ENCODE measurements around the gene ADIPOQ. TPM values are rescaled to one million over a fixed set of nuclear protein-coding genes. Genes with fewer than 3 reads are reported as not detected.

The ADIPOQ gene
- total RNA-seq, 1 donor from 2014 or later: not detected

DNA sequence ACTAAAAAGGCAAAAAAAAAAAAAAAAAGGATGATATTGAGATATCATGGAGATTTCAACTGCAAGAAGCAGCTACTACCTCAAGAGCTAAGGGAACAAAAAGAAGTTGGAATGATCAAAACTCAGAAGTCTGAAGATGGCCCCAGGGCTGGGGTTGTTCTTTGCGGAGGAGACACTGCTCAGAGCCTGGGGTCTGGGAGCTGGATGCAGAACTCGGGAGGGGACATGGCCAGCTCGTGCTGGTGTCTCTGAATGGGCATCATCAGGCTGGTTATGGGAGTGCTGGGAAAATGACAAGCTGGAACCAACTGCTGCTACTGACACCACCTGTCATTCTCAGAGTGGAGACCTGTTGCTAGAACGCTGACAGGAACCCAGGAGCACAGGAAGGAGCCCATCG, 14.2 kb upstream of the ADIPOQ start:
- no peaks in the 10 kb centered on the region for H3K36me3 ChIP-seq
- no peak overlapping the region for H3K4me3 ChIP-seq
- no peaks in the 10 kb centered on the region for H3K9me3 ChIP-seq
- ATAC-seq (no peak), DNase-seq (no peak)
- intact Hi-C loops (cut with DNase I): loop anchor here (10.0 kb wide), 1 partner anchor 214 kb away; the partner anchor contains the start of gene AHSG
- TF ChIP-seq, protein P1, sequence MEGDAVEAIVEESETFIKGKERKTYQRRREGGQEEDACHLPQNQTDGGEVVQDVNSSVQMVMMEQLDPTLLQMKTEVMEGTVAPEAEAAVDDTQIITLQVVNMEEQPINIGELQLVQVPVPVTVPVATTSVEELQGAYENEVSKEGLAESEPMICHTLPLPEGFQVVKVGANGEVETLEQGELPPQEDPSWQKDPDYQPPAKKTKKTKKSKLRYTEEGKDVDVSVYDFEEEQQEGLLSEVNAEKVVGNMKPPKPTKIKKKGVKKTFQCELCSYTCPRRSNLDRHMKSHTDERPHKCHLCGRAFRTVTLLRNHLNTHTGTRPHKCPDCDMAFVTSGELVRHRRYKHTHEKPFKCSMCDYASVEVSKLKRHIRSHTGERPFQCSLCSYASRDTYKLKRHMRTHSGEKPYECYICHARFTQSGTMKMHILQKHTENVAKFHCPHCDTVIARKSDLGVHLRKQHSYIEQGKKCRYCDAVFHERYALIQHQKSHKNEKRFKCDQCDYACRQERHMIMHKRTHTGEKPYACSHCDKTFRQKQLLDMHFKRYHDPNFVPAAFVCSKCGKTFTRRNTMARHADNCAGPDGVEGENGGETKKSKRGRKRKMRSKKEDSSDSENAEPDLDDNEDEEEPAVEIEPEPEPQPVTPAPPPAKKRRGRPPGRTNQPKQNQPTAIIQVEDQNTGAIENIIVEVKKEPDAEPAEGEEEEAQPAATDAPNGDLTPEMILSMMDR (IDR thresholded peaks at IDR 0.05): no peak
- H3K4me1 ChIP-seq: peaks cover 22% of the 10 kb centered on the region
- peaks cover 68% of the 10 kb centered on the region for H3K27me3 ChIP-seq (ENCODE audit: low read depth)
- H3K27ac ChIP-seq: no peak overlapping the region

DNA sequence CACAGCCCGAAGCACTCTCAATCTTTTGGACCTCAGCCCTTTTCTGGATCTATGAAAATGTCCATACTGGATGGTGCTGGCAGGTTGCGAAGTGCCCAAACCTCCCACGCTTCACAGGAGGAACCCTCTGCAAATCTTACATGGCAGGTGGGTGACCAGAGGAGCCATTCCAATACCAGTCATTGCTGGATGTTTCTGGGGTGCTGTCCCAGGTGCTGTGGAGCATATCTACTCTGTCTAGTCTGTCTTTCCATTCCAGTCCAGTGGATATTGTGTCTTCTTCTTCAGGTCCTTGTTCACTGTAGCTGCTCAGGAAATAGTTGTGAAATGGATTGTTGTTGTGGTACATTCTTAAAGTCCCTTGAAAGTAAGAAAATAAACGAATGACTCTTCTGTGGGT, 10.7 kb upstream of the ADIPOQ start:
- DNase-seq: no peak
- H3K36me3 ChIP-seq: no peaks in the 10 kb centered on the region
- H3K4me1 ChIP-seq: peaks cover 7% of the 10 kb centered on the region
- TF ChIP-seq, protein P1 (IDR thresholded peaks at IDR 0.05): no peak
- intact Hi-C loops (cut with DNase I): no loop called here
- ATAC-seq: no peak
- H3K27me3 ChIP-seq (ENCODE audit: low read depth): peaks cover 39% of the 10 kb centered on the region
- H3K27ac ChIP-seq: no peak overlapping the region
- H3K9me3 ChIP-seq: no peaks in the 10 kb centered on the region
- no peak overlapping the region for H3K4me3 ChIP-seq

DNA sequence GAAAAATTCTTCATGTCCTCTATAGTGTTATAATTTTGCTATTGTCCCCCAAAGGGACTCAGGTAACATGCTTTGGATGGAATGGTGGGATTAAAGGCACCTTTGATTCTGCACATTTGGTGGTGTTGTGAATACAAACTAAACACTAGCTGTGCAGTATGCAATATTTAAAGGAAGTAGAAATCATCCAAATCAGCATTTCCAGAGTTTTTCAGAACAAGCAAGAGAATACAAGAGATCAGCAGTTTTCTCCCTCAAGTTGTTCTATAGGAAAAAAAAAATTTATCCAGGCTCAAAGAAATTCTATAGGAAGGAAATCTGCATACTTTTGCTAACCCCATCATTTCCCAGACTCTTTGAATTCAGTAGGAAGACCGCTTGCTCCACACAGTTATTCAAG, 10.2 kb upstream of the ADIPOQ start:
- no peaks in the 10 kb centered on the region for H3K36me3 ChIP-seq
- TF ChIP-seq, protein P1 (IDR thresholded peaks at IDR 0.05): no peak
- H3K9me3 ChIP-seq: no peaks in the 10 kb centered on the region
- H3K27me3 ChIP-seq (ENCODE audit: low read depth): peaks cover 39% of the 10 kb centered on the region
- peaks cover 6% of the 10 kb centered on the region for H3K4me1 ChIP-seq
- no peak overlapping the region for H3K27ac ChIP-seq
- intact Hi-C loops (cut with DNase I): no loop called here
- DNase-seq (no peak), ATAC-seq (no peak)
- H3K4me3 ChIP-seq: no peak overlapping the region

DNA sequence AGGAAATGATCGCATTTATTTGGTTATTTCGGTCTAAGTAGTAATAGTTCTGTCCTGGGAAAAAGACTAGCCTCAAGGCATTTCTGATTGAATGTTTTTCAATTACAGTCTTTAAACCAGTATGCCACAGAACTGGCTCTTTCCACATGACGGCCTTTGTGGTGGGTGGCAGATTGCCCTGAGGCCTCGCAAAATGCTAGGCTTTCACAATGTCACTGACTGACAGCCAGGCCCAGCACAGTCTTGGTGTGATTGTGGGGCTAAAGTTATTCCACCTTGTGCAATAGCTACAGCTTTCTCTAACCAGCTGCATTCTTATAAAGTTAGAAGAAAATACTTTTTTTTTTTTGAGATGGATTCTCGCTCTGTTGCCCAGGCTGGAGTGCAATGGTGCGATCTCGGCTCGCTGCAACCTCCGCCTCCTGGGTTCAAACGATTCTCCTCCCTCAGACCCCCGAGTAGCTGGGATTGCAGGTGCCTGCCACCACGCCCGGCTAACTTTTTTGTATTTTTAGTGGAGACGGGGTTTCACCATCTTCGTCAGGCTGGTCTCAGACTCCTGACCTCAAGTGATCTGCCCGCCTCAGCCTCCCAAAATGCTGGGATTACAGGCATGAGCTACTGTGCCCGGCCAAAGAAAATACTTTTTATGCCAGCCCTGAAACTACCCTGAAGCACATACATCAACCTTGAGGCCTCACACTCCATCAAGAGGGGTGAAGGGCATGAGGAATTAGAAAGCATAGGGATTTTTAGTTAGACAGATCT, 2.5 kb upstream of the ADIPOQ start:
- DNase-seq (no peak), ATAC-seq (no peak)
- intact Hi-C loops (cut with DNase I): no loop called here
- Histone ChIP-seq H3K27me3 (ENCODE audit: low read depth) (no peaks in the 10 kb centered on the region), H3K9me3 (no peaks in the 10 kb centered on the region), H3K4me3 (no peak overlapping the region), H3K4me1 (no peaks in the 10 kb centered on the region), H3K36me3 (no peaks in the 10 kb centered on the region), H3K27ac (no peak overlapping the region)
- TF ChIP-seq, protein P1 (IDR thresholded peaks at IDR 0.05): no peak

DNA sequence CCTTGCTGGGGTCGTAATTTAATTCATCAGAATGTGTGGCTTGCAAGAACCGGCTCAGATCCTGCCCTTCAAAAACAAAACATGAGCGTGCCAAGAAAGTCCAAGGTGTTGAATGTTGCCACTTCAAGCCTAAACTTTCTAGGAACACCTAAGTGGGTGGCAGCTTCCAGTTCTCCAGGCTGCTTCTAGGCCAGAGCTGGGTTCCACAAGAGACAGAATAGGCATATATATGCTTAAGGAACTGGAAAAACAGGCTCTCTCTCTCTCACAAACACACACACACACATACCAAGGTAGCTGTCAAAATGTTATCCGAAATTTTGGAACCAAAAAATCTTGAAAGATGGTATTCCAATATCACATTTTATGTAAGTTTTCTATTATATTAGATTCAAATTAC, 890 bp upstream of the ADIPOQ start:
- TF ChIP-seq, protein P1 (IDR thresholded peaks at IDR 0.05): no peak
- intact Hi-C loops (cut with DNase I): no loop called here
- peak; percentile 51 to 66 for ATAC-seq
- Histone ChIP-seq H3K36me3 (no peaks in the 10 kb centered on the region), H3K27ac (no peak overlapping the region), H3K27me3 (ENCODE audit: low read depth) (no peaks in the 10 kb centered on the region), H3K4me1 (no peaks in the 10 kb centered on the region), H3K9me3 (no peaks in the 10 kb centered on the region), H3K4me3 (no peak overlapping the region)
- DNase-seq: no peak
